Epithelial cell of esophagus (primary cell): ENCODE measurements around the gene TPO.
"Not testable (repeated sequence)": the region's sequence is repeated elsewhere in the genome, so short reads cannot be mapped to it uniquely, and the experiment has no call there.

Experiments
- DNase-seq: peaks from one replicate; pipeline ENCODE4 v3.0.0; 2010; ENCODE audit warnings: low read depth
- H3K4me3 ChIP-seq: 2 replicates; pipeline ENCODE4 v1.5.1; 2011; ENCODE audit warnings: mild to moderate bottlenecking, low read length, control low read depth
- CTCF ChIP-seq: IDR thresholded peaks from 2 replicates; pipeline ENCODE4 v1.5.1; 2011; ENCODE audit warnings: low read depth, mild to moderate bottlenecking, low read length, control low read depth, inconsistent platforms; ENCODE audit not compliant: insufficient read depth; ENCODE audit errors: missing control alignments

Gene TPO

GRCh38 chr2:1373830-1374229, 39.4 kb upstream of the TPO start:
- no peak for TF ChIP-seq CTCF
- no peak for DNase-seq
- no peak overlapping the region for H3K4me3 ChIP-seq

GRCh38 chr2:1374287-1374686, 39.0 kb upstream of the TPO start:
- H3K4me3 ChIP-seq, result no peak overlapping the region
- no peak for DNase-seq
- no peak for TF ChIP-seq CTCF

- TF ChIP-seq CTCF, result no peak
- no peak for DNase-seq
- no peak overlapping the region for H3K4me3 ChIP-seq
Observed at GRCh38 chr2:1375794-1376193, 37.5 kb upstream of the TPO start.

- DNase-seq, result no peak
- TF ChIP-seq CTCF, result no peak
- no peak overlapping the region for H3K4me3 ChIP-seq
Observed at GRCh38 chr2:1377473-1377872, 35.8 kb upstream of the TPO start.

- H3K4me3 ChIP-seq, result no peak overlapping the region
- no peak for TF ChIP-seq CTCF
- DNase-seq, result no peak
Observed at GRCh38 chr2:1378456-1379150, 34.7 kb upstream of the TPO start.

GRCh38 chr2:1381644-1382043, 31.6 kb upstream of the TPO start:
- TF ChIP-seq CTCF, result no peak
- no peak overlapping the region for H3K4me3 ChIP-seq
- DNase-seq, result no peak

GRCh38 chr2:1387954-1388725, 25.1 kb upstream of the TPO start:
- not testable (repeated sequence) for DNase-seq, H3K4me3 ChIP-seq

- not testable (repeated sequence) for DNase-seq
Observed at GRCh38 chr2:1390118-1390517, 23.1 kb upstream of the TPO start.

More at GRCh38 chr2:1390118-1390517, 23.1 kb upstream of the TPO start:
- H3K4me3 ChIP-seq, result not testable (repeated sequence)
